Measurements from ENCODE around the gene MYOF. TPM values are rescaled to one million over a fixed set of nuclear protein-coding genes. Genes with fewer than 3 reads are reported as not detected.

Gene MYOF
- total and polyA plus RNA-seq, 10 of the 15 experiments (the other 5 are each of a cell fraction or from before 2014, with no cell fraction given), result 0.02 to 0.59 (median 0.17) TPM

DNA sequence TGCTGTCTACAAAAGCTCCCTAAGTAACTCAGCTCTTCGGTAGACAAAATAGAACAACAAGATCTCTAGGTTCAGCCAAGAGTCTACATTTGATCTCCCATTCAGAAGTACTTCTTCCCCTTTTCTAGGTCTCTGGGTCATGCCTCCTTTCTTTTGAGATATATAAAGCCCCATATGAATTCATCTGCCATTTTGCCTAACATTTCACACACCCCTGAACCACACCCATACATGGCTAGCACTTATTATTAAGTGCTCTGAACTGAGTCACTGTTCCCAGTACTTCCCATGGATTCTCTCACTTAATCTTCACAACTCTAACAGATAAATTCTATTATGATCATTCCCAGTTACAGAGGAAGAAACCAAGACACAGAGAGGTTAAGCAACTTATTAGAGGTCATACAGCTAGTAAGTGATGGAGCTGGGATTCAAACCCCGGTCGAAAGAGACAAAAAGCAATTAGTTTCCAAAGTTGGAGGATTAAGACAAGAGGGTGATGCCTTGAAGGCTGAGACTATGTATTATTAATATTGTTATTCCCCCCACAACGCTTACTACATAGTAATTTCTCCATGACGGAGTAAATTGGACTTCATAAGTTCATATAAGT lies 17.3 kb downstream of the MYOF start:
- Histone ChIP-seq H3K4me3 (no peak overlapping the region), H3K27me3 (replicated peaks in 1 of 2; ENCODE audit: control insufficient read depth in 2 of 2, insufficient read depth in 2 of 2, low read length in 1 of 2) (no peaks in the 10 kb centered on the region; a peak in 1 of 4 replicates), H3K4me2 (ENCODE audit: control insufficient read depth, insufficient read depth) (no peak overlapping the region), H3K9ac (ENCODE audit: control insufficient read depth, insufficient read depth, low read length) (no peak overlapping the region), H3K27ac (ENCODE audit: control insufficient read depth, insufficient read depth) (no peak overlapping the region), H3K9me3 (replicated peaks; ENCODE audit: control insufficient read depth, insufficient read depth, low read length) (no peaks in the 10 kb centered on the region), H3K36me3 (ENCODE audit: control insufficient read depth in 2 of 2, insufficient read depth in 2 of 2, low read length in 1 of 2) (no peaks in the 10 kb centered on the region), H4K20me1 (ENCODE audit: control insufficient read depth, insufficient read depth) (no peaks in the 10 kb centered on the region), H3K4me1 (ENCODE audit: control insufficient read depth, insufficient read depth, low read length) (no peaks in the 10 kb centered on the region), H3K79me2 (ENCODE audit: control insufficient read depth, insufficient read depth, low read length) (no peaks in the 10 kb centered on the region), H2AFZ (ENCODE audit: control insufficient read depth, low read depth, low read length) (no peak overlapping the region)
- ChIA-PET RAD21 (ENCODE audit: unreplicated experiment) (interaction anchor here (0.6 kb wide), 1 partner anchor 113 kb away, joined by 3 read pairs; no protein-coding TSS in a partner anchor), SMC1A (ENCODE audit: uncharacterized antibody, unreplicated experiment) (interaction anchor here (1.0 kb wide), 2 partner anchors 24 to 89 kb away, joined by 4 to 5 read pairs; no protein-coding TSS in a partner anchor), CTCF (no interaction called here), POLR2A (no interaction called here)
- in situ Hi-C loops (cut with MboI) (no loop called here), intact Hi-C loops (cut with micrococcal nuclease; ENCODE audit: unreplicated experiment) (no loop called here)
- ATAC-seq, result no peak
- 67% methylated on average over 5 of the region's 5 CpGs for WGBS (ENCODE audit: insufficient coverage, insufficient replicate concordance, low lambda C conversion rate, missing lambda C conversion rate)
- TF ChIP-seq MYC (IDR thresholded peaks at IDR 0.05; ENCODE audit: insufficient read depth, insufficient read length, insufficient replicate concordance, low read length, severe bottlenecking), result no peak
- TF ChIP-seq RB1 (IDR thresholded peaks at IDR 0.05; ENCODE audit: borderline replicate concordance), result no peak
- TF ChIP-seq, protein P1, sequence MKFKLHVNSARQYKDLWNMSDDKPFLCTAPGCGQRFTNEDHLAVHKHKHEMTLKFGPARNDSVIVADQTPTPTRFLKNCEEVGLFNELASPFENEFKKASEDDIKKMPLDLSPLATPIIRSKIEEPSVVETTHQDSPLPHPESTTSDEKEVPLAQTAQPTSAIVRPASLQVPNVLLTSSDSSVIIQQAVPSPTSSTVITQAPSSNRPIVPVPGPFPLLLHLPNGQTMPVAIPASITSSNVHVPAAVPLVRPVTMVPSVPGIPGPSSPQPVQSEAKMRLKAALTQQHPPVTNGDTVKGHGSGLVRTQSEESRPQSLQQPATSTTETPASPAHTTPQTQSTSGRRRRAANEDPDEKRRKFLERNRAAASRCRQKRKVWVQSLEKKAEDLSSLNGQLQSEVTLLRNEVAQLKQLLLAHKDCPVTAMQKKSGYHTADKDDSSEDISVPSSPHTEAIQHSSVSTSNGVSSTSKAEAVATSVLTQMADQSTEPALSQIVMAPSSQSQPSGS (IDR thresholded peaks at IDR 0.05; ENCODE audit: low read length), result no peak
- no peak for TF ChIP-seq ZNF207 (IDR thresholded peaks at IDR 0.05; ENCODE audit: borderline replicate concordance)
- no peak for TF ChIP-seq EZH2 (IDR thresholded peaks at IDR 0.05; ENCODE audit: borderline replicate concordance, control insufficient read depth, low read depth, low read length)
- TF ChIP-seq NR2C1 (IDR thresholded peaks at IDR 0.05), result no peak
- no peak for TF ChIP-seq YBX1 (IDR thresholded peaks at IDR 0.05)
- no peak for TF ChIP-seq CEBPB (IDR thresholded peaks at IDR 0.05; ENCODE audit: borderline replicate concordance in 1 of 2, low read depth in 2 of 2, low read length in 2 of 2)
- TF ChIP-seq BACH1 (IDR thresholded peaks at IDR 0.05; ENCODE audit: borderline replicate concordance), result no peak
- TF ChIP-seq, protein P2, sequence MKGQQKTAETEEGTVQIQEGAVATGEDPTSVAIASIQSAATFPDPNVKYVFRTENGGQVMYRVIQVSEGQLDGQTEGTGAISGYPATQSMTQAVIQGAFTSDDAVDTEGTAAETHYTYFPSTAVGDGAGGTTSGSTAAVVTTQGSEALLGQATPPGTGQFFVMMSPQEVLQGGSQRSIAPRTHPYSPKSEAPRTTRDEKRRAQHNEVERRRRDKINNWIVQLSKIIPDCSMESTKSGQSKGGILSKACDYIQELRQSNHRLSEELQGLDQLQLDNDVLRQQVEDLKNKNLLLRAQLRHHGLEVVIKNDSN (IDR thresholded peaks at IDR 0.05; ENCODE audit: borderline replicate concordance, extremely low read length, insufficient read depth, low read depth, low read length), result no peak
- TF ChIP-seq CHD2 (IDR thresholded peaks at IDR 0.05; ENCODE audit: borderline replicate concordance, low read depth, low read length), result no peak
- TF ChIP-seq, protein P3, sequence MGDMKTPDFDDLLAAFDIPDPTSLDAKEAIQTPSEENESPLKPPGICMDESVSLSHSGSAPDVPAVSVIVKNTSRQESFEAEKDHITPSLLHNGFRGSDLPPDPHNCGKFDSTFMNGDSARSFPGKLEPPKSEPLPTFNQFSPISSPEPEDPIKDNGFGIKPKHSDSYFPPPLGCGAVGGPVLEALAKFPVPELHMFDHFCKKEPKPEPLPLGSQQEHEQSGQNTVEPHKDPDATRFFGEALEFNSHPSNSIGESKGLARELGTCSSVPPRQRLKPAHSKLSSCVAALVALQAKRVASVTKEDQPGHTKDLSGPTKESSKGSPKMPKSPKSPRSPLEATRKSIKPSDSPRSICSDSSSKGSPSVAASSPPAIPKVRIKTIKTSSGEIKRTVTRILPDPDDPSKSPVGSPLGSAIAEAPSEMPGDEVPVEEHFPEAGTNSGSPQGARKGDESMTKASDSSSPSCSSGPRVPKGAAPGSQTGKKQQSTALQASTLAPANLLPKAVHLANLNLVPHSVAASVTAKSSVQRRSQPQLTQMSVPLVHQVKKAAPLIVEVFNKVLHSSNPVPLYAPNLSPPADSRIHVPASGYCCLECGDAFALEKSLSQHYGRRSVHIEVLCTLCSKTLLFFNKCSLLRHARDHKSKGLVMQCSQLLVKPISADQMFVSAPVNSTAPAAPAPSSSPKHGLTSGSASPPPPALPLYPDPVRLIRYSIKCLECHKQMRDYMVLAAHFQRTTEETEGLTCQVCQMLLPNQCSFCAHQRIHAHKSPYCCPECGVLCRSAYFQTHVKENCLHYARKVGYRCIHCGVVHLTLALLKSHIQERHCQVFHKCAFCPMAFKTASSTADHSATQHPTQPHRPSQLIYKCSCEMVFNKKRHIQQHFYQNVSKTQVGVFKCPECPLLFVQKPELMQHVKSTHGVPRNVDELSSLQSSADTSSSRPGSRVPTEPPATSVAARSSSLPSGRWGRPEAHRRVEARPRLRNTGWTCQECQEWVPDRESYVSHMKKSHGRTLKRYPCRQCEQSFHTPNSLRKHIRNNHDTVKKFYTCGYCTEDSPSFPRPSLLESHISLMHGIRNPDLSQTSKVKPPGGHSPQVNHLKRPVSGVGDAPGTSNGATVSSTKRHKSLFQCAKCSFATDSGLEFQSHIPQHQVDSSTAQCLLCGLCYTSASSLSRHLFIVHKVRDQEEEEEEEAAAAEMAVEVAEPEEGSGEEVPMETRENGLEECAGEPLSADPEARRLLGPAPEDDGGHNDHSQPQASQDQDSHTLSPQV (IDR thresholded peaks at IDR 0.05), result no peak
- TF ChIP-seq GABPA (IDR thresholded peaks at IDR 0.05; ENCODE audit: low read depth), result no peak
- TF ChIP-seq, protein P4, sequence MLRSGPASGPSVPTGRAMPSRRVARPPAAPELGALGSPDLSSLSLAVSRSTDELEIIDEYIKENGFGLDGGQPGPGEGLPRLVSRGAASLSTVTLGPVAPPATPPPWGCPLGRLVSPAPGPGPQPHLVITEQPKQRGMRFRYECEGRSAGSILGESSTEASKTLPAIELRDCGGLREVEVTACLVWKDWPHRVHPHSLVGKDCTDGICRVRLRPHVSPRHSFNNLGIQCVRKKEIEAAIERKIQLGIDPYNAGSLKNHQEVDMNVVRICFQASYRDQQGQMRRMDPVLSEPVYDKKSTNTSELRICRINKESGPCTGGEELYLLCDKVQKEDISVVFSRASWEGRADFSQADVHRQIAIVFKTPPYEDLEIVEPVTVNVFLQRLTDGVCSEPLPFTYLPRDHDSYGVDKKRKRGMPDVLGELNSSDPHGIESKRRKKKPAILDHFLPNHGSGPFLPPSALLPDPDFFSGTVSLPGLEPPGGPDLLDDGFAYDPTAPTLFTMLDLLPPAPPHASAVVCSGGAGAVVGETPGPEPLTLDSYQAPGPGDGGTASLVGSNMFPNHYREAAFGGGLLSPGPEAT (IDR thresholded peaks at IDR 0.05; ENCODE audit: low read depth), result no peak
- no peak for TF ChIP-seq ZSCAN29 (IDR thresholded peaks at IDR 0.05)
- no TSS peak for BruUV-seq (replicated peaks)
- FAIRE-seq, result no peak
- DNase-seq (ENCODE audit: low read depth, low spot score), result no peak

All from GM12878 (cell line).